Kidney (tissue), 14 donors: Measurements from ENCODE around the gene LSAMP. TPM values are rescaled to one million over a fixed set of nuclear protein-coding genes. Genes with fewer than 3 reads are reported as not detected.

Experiments used
- DNase-seq, 5 donors: peaks; one replicate each; pipeline ENCODE4 v3.0.0-alpha.2; 2013 to 2020
- FAIRE-seq: peaks from 2 replicates; lab custom pipeline; 2012; peaks lifted over from hg19 to GRCh38; lab: Jason Lieb, UNC
- H3K27ac ChIP-seq, 2 donors: one replicate each; pipeline ENCODE4 v1.7.0; 2013; ENCODE audit warnings: low read depth in 2 of 2, low read length in 2 of 2, inconsistent platforms in 1 of 2
- H3K27me3 ChIP-seq: one replicate; pipeline ENCODE4 v1.7.1; 2013; ENCODE audit warnings: low read length, inconsistent platforms; ENCODE audit not compliant: control insufficient read depth, insufficient read depth
- H3K36me3 ChIP-seq, 3 donors: one replicate each; pipeline versions ENCODE4 v1.7.0 to v1.7.1; 2013; ENCODE audit warnings: low read length in 3 of 3, control low read depth in 1 of 3, inconsistent platforms in 1 of 3; ENCODE audit not compliant: insufficient read depth in 3 of 3, control insufficient read depth in 2 of 3
- H3K4me1 ChIP-seq, 3 donors: one replicate each; pipeline versions ENCODE4 v1.7.0 to v1.7.1; 2013; ENCODE audit warnings: low read length in 3 of 3, inconsistent platforms in 1 of 3, low read depth in 1 of 3; ENCODE audit not compliant: control insufficient read depth in 2 of 3, insufficient read depth in 2 of 3
- H3K4me3 ChIP-seq, 3 donors: one replicate each; pipeline versions ENCODE4 v1.7.0 to v1.8.1; 2013; ENCODE audit warnings: low read length in 3 of 3, control low read depth in 1 of 3, inconsistent platforms in 1 of 3
- H3K9ac ChIP-seq, 3 donors: one replicate each; pipeline versions ENCODE4 v1.7.0 to v1.7.1; 2013; ENCODE audit warnings: low read length in 3 of 3, control low read depth in 1 of 3, inconsistent platforms in 1 of 3
- H3K9me3 ChIP-seq, 3 donors: one replicate each; pipeline versions ENCODE4 v1.7.0 to v1.7.1; 2013; ENCODE audit warnings: low read length in 3 of 3, control low read depth in 1 of 3, inconsistent platforms in 1 of 3; ENCODE audit not compliant: control insufficient read depth in 2 of 3, insufficient read depth in 1 of 3
- CTCF ChIP-seq: IDR thresholded peaks from 3 replicates; pipeline ENCODE4 v1.5.1; 2012; ENCODE audit warnings: mild to moderate bottlenecking, moderate library complexity, borderline replicate concordance; ENCODE audit not compliant: insufficient read depth; ENCODE audit errors: extremely low read depth
- intact Hi-C: fragments of 100-400 bp; cut with DNase I; formaldehyde crosslinking; loops from one replicate; pipeline ENCODE4 v1.11.1; 2022
- polyA plus RNA-seq: library from polyadenylated mRNA; stranded (reverse); fragments of 350-450 nt; fragmentation: Illumina TruSeq; extraction: RNeasy Lipid Tissue Mini Kit (QIAGEN cat#74804); gene quantifications from one replicate; pipeline ENCODE4 v1.2.3, GENCODE V29; 2014; ENCODE audit warnings: low read depth, low replicate concordance; ENCODE audit not compliant: insufficient read depth
- total RNA-seq: library from RNA; stranded (reverse); fragmentation: NEBNext Ultra II Directional; extraction: Animal tissue kit (Norgen Biotek cat#: 25700); gene quantifications from one replicate; pipeline ENCODE4 v1.2.1, GENCODE V29; 2021
- donor health status: control.
- donor health status: control.
- donor health status: control.
- donor health status: control.
- donor health status: control.
- donor health status: DM: yes; HTN: yes; CAD: no.
- donor health status: Normal renal cell carcinoma (clear cell type).

LSAMP gene
- total and polyA plus RNA-seq, 2 donors from 2014 or later: 1.4 to 3.5 TPM

- DNase-seq: no peak
- FAIRE-seq: no peak
- intact Hi-C loops: no loop called here
- Histone ChIP-seq H3K4me1 (no peaks in the 10 kb centered on the region), H3K4me3 (no peak overlapping the region), H3K36me3 (no peaks in the 10 kb centered on the region), H3K9me3 (no peaks in the 10 kb centered on the region), H3K27me3 (no peaks in the 10 kb centered on the region), H3K9ac (no peak overlapping the region), H3K27ac (no peak overlapping the region)
- TF ChIP-seq CTCF: no peak
Observed at GRCh38 chr3:116276675-116277074, 168.6 kb downstream of the LSAMP start.

- FAIRE-seq: no peak
- no peak overlapping the region for H3K9ac ChIP-seq
- no peaks in the 10 kb centered on the region for H3K27me3 ChIP-seq
Observed at GRCh38 chr3:116270056-116270455, 175.2 kb downstream of the LSAMP start.

GRCh38 chr3:116267116-116267515 lies 178.2 kb downstream of the LSAMP start:
- TF ChIP-seq CTCF: no peak
- Histone ChIP-seq H3K9me3 (no peaks in the 10 kb centered on the region), H3K27me3 (no peaks in the 10 kb centered on the region), H3K36me3 (no peaks in the 10 kb centered on the region), H3K9ac (no peak overlapping the region), H3K4me1 (no peaks in the 10 kb centered on the region), H3K27ac (no peak overlapping the region), H3K4me3 (no peak overlapping the region)
- intact Hi-C loops: no loop called here
- DNase-seq: no peak
- no peak for FAIRE-seq

More at GRCh38 chr3:116270056-116270455, 175.2 kb downstream of the LSAMP start:
- H3K27ac ChIP-seq: no peak overlapping the region
- TF ChIP-seq CTCF: no peak
- no peak overlapping the region for H3K4me3 ChIP-seq
- H3K36me3 ChIP-seq: no peaks in the 10 kb centered on the region
- no peaks in the 10 kb centered on the region for H3K4me1 ChIP-seq
- intact Hi-C loops: no loop called here
- H3K9me3 ChIP-seq: no peaks in the 10 kb centered on the region
- DNase-seq: no peak

- H3K9me3 ChIP-seq: no peaks in the 10 kb centered on the region
- H3K4me1 ChIP-seq: no peaks in the 10 kb centered on the region
- H3K4me3 ChIP-seq: no peak overlapping the region
- DNase-seq: no peak
- no peaks in the 10 kb centered on the region for H3K36me3 ChIP-seq
- no peak overlapping the region for H3K9ac ChIP-seq
- TF ChIP-seq CTCF: no peak
- intact Hi-C loops: no loop called here
- no peak for FAIRE-seq
- no peaks in the 10 kb centered on the region for H3K27me3 ChIP-seq
- H3K27ac ChIP-seq: no peak overlapping the region
Observed at GRCh38 chr3:116265976-116266584, 179.2 kb downstream of the LSAMP start.
